ENCODE results near the gene CCDC88B.

DNA sequence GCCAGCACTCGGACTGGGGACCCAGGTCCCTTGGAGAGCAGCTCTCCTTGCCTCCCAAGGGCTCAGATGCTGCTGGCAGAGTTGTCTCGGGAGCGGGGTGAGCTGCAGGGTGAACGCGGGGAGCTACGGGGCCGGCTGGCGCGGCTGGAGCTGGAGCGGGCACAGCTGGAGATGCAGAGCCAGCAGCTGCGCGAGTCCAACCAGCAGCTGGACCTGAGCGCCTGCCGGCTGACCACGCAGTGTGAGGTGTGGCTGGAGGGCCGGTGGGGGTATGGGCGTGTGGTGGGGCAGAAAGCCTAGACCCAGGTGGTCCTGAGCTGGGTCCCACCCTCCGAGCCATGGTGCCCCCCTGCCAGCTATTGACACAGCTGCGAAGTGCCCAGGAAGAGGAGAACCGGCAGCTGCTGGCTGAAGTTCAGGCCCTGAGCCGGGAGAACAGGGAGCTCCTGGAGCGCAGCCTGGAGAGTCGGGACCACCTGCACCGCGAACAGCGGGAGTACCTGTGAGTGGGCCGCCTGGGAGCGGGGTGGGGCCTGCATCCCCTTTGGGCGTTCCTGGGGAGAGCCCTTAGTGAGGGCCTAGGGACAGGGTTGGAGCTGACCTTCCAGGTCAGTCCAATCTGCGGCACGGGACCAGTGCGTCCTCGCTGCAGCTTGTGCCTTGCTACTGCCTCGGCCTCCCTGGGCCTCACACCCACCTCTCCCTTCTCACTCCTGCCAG is 13.2 kb downstream of the CCDC88B start:
- TF ChIP-seq, protein P1, sequence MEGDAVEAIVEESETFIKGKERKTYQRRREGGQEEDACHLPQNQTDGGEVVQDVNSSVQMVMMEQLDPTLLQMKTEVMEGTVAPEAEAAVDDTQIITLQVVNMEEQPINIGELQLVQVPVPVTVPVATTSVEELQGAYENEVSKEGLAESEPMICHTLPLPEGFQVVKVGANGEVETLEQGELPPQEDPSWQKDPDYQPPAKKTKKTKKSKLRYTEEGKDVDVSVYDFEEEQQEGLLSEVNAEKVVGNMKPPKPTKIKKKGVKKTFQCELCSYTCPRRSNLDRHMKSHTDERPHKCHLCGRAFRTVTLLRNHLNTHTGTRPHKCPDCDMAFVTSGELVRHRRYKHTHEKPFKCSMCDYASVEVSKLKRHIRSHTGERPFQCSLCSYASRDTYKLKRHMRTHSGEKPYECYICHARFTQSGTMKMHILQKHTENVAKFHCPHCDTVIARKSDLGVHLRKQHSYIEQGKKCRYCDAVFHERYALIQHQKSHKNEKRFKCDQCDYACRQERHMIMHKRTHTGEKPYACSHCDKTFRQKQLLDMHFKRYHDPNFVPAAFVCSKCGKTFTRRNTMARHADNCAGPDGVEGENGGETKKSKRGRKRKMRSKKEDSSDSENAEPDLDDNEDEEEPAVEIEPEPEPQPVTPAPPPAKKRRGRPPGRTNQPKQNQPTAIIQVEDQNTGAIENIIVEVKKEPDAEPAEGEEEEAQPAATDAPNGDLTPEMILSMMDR (conservative IDR thresholded peaks at IDR 0.05; ENCODE audit: low read length) = no peak
- no peak for TF ChIP-seq EZH2phosphoT487 (IDR thresholded peaks at IDR 0.05; ENCODE audit: borderline replicate concordance)
